A549 (cell line): ENCODE measurements around the gene CACNA1I. TPM values are rescaled to one million over a fixed set of nuclear protein-coding genes. Genes with fewer than 3 reads are reported as not detected.

ENCODE experiments used
- ATAC-seq, 2 experiments: fragments of 200-7000 bp in 1 of 2; fragments of >200 bp in 1 of 2; cut with Nextera tagmentation in 1 of 2; cut with Tn5 transposase in 1 of 2; 3 replicates each; pipeline versions ENCODE4 v1.8.0 to v1.9.1; 2018 to 2020; ENCODE audit warnings: mild to moderate bottlenecking in 1 of 2, moderate library complexity in 1 of 2
- CTCF ChIA-PET: fragments of 300-600 bp; sonication (Branson Sonifier 250); formaldehyde crosslinking; extraction: SDS; loops from one replicate; lab custom pipeline; 2021; ENCODE audit warnings: antibody characterized with exemption, inconsistent platforms; lab: Yijun Ruan, JAX
- POLR2A ChIA-PET: fragments of 350-600 bp; formaldehyde crosslinking; extraction: SDS; loops from one replicate; lab custom pipeline; 2021; ENCODE audit warnings: antibody characterized with exemption, inconsistent platforms; lab: Yijun Ruan, JAX
- DNase-seq, 2 experiments: peaks; one replicate each; pipeline versions ENCODE4 v3.0.0 to v3.0.0-alpha.2; 2011 to 2016; ENCODE audit warnings: low read depth in 1 of 2, low spot score in 1 of 2
- FAIRE-seq: peaks from 2 replicates; lab custom pipeline; 2011; peaks lifted over from hg19 to GRCh38; lab: Jason Lieb, UNC
- H3K27ac ChIP-seq, 2 experiments: fragments of >200 bp; sonication (Bioruptor Twin); formaldehyde crosslinking; 3 replicates each; pipeline ENCODE4 v1.5.1; 2016 to 2017
- H3K4me1 ChIP-seq: fragments of >200 bp; sonication (Bioruptor Twin); formaldehyde crosslinking; 3 replicates; pipeline ENCODE4 v1.6.1; 2016
- H3K4me2 ChIP-seq: fragments of >200 bp; sonication (Bioruptor Twin); formaldehyde crosslinking; 3 replicates; pipeline ENCODE4 v1.6.1; 2016
- H3K4me3 ChIP-seq: fragments of >200 bp; sonication (Bioruptor Twin); formaldehyde crosslinking; 3 replicates; pipeline ENCODE4 v1.5.1; 2016
- H3K9me3 ChIP-seq: fragments of >200 bp; sonication (Bioruptor Twin); formaldehyde crosslinking; 3 replicates; pipeline ENCODE4 v1.6.1; 2016
- CHD4 ChIP-seq: fragments of 200-600 bp; sonication (generic); IDR thresholded peaks from 2 replicates; pipeline ENCODE4 v1.6.1; 2016; ENCODE audit warnings: antibody characterized with exemption, mild to moderate bottlenecking, borderline replicate concordance
- EHF ChIP-seq: fragments of 250-450 bp; sonication (Bioruptor Pico); IDR thresholded peaks from 2 replicates; pipeline ENCODE4 v1.5.0; 2020; ENCODE audit warnings: mild to moderate bottlenecking
- EHMT2 ChIP-seq: fragments of 200-600 bp; sonication (generic); IDR thresholded peaks from 2 replicates; pipeline ENCODE4 v1.6.1; 2016; ENCODE audit warnings: antibody characterized with exemption, low read depth, mild to moderate bottlenecking, moderate library complexity
- ESRRA ChIP-seq: fragments of 150-350 bp; IDR thresholded peaks from 2 replicates; pipeline ENCODE4 v1.6.1; 2014; ENCODE audit warnings: mild to moderate bottlenecking, low read length, borderline replicate concordance
- FOXS1 ChIP-seq: fragments of 250-450 bp; sonication (Bioruptor Pico); IDR thresholded peaks from 2 replicates; pipeline ENCODE4 v1.5.0; 2020; ENCODE audit warnings: mild to moderate bottlenecking, moderate library complexity
- HOXA7 ChIP-seq: fragments of 250-450 bp; sonication (Bioruptor Pico); IDR thresholded peaks from 2 replicates; pipeline ENCODE4 v1.5.0; 2020; ENCODE audit warnings: mild to moderate bottlenecking, moderate library complexity
- HOXB5 ChIP-seq: fragments of 250-450 bp; sonication (Bioruptor Pico); IDR thresholded peaks from 2 replicates; pipeline ENCODE4 v1.5.0; 2020; ENCODE audit warnings: mild to moderate bottlenecking, moderate library complexity
- JUN ChIP-seq, 2 experiments: fragments of >200 bp; sonication (Bioruptor Twin); formaldehyde crosslinking; IDR thresholded peaks; 2 replicates in 1 of 2; 3 replicates in 1 of 2; pipeline ENCODE4 v1.6.1; 2016 to 2017
- KDM5A ChIP-seq: fragments of 200-600 bp; sonication (generic); IDR thresholded peaks from 2 replicates; pipeline ENCODE4 v1.6.1; 2016; ENCODE audit warnings: antibody characterized with exemption, mild to moderate bottlenecking
- MYC ChIP-seq: IDR thresholded peaks from 2 replicates; pipeline ENCODE4 v1.6.1; 2012; ENCODE audit warnings: mild to moderate bottlenecking, inconsistent platforms, low read length, improper control_type of control experiment, borderline replicate concordance
- NFE2L2 ChIP-seq: fragments of 150-350 bp; conservative IDR thresholded peaks from 2 replicates; pipeline ENCODE4 v1.6.1; 2014; ENCODE audit warnings: low read length
- PHF8 ChIP-seq: fragments of 200-600 bp; sonication (generic); IDR thresholded peaks from 2 replicates; pipeline ENCODE4 v1.6.1; 2016; ENCODE audit warnings: low read depth, mild to moderate bottlenecking, antibody characterized with exemption, moderate library complexity, borderline replicate concordance
- POLR2A ChIP-seq: IDR thresholded peaks from 2 replicates; pipeline ENCODE4 v1.6.1; 2012; ENCODE audit warnings: mild to moderate bottlenecking, low read length
- RCOR1 ChIP-seq: fragments of 150-350 bp; IDR thresholded peaks from 2 replicates; pipeline ENCODE4 v1.6.1; 2014; ENCODE audit warnings: antibody characterized with exemption, low read length, low read depth
- RFX5 ChIP-seq: fragments of 450-650 bp; IDR thresholded peaks from 2 replicates; pipeline ENCODE4 v1.7.1; 2014; ENCODE audit warnings: antibody characterized with exemption, mild to moderate bottlenecking, moderate library complexity
- ZC3H11A ChIP-seq: fragments of 450-650 bp; IDR thresholded peaks from 2 replicates; pipeline ENCODE4 v1.6.1; 2014; ENCODE audit warnings: antibody characterized with exemption, mild to moderate bottlenecking
- ZFP36 ChIP-seq: fragments of 450-650 bp; IDR thresholded peaks from 2 replicates; pipeline ENCODE4 v1.6.1; 2014; ENCODE audit warnings: borderline replicate concordance; ENCODE audit not compliant: partially characterized antibody
- WGBS: methylation state at CpG from one replicate; pipeline ENCODE4 v1.1.6; 2017; ENCODE audit errors: missing lambda C conversion rate; 5-methylcytosine and 5-hydroxymethylcytosine counted together
- polyA plus RNA-seq, 4 experiments: library from polyadenylated mRNA; depleted of rRNA in 3 of 4; stranded (reverse); fragments of >200 nt; fragmentation: RNase III in 1 of 4; extraction: RNeasy Plus Mini Kit Qiagen cat#74134 plus additional on column Dnase treatment in 1 of 4; gene quantifications; 2 replicates in 3 of 4; 3 replicates in 1 of 4; pipeline ENCODE4 v1.2.3, GENCODE V29; 2011 to 2017
- TF ChIP-seq, protein P1 (sequence below): IDR thresholded peaks from 2 replicates; pipeline ENCODE4 v1.6.1; 2012; ENCODE audit warnings: low read depth, borderline replicate concordance
- TF ChIP-seq, protein P2 (sequence below): fragments of 150-350 bp; IDR thresholded peaks from 2 replicates; pipeline ENCODE4 v1.6.1; 2014; ENCODE audit warnings: low read depth, mild to moderate bottlenecking, low read length
- TF ChIP-seq, protein P3 (sequence below): fragments of >200 bp; sonication (Bioruptor Twin); formaldehyde crosslinking; IDR thresholded peaks from 3 replicates; pipeline ENCODE4 v1.5.1; 2016
- TF ChIP-seq, protein P4 (sequence below): fragments of >200 bp; sonication (Bioruptor Twin); formaldehyde crosslinking; IDR thresholded peaks from 2 replicates; pipeline ENCODE4 v1.6.1; 2016

Gene CACNA1I
- polyA plus RNA-seq, 2 of the 4 experiments (the other 2 are of a cell fraction): 0.03 to 0.13 TPM

DNA sequence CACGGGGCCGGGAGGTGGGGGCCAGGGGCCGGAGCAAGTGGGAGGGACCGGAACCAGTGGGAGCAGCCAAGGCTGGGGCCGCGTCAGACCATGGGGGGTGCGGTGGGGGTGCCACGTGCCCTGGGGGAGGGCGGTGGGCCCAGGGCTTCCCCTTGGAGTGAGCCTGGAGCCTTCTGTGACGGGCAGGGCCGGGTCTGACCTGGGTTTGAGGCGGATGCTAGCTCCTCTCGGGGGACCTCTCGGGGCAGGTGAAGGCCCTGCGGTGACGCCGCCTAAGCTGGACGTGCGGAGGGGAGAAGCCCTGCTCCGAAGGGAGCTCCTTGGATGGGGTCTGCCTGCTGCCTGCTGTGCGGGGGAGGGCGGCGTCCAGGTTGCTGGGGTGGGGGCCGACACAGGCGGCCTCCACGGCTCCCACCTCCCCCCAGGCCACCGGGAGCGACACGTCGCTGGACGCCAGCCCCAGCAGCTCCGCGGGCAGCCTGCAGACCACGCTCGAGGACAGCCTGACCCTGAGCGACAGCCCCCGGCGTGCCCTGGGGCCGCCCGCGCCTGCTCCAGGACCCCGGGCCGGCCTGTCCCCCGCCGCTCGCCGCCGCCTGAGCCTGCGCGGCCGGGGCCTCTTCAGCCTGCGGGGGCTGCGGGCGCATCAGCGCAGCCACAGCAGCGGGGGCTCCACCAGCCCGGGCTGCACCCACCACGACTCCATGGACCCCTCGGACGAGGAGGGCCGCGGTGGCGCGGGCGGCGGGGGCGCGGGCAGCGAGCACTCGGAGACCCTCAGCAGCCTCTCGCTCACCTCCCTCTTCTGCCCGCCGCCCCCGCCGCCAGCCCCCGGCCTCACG, 115.0 kb downstream of the CACNA1I start:
- ATAC-seq (no peak), FAIRE-seq (no peak), DNase-seq (no peak)
- no peak overlapping the region for H3K4me2 ChIP-seq
- H3K9me3 ChIP-seq: no peaks in the 10 kb centered on the region
- 84% methylated on average over 5 of the region's 77 CpGs for WGBS
- ChIA-PET POLR2A (no interaction called here), CTCF (no interaction called here)
- no peak overlapping the region for H3K4me3 ChIP-seq
- H3K4me1 ChIP-seq: no peaks in the 10 kb centered on the region
- H3K27ac ChIP-seq: no peak overlapping the region
- TF ChIP-seq POLR2A (no peak), CHD4 (no peak)

DNA sequence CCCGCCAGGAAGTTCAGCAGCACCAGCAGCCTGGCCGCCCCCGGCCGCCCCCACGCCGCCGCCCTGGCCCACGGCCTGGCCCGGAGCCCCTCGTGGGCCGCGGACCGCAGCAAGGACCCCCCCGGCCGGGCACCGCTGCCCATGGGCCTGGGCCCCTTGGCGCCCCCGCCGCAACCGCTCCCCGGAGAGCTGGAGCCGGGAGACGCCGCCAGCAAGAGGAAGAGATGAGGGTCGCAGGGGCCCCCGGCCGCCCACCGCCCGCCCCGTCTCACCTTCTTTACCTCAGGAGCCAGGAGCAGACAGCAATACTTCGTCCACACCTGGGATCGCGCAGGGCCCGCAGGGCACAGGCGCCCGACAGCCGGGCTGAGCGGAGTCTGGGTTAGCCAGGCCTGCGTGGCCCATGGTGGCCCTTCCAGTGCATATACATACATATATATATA, 115.6 kb downstream of the CACNA1I start:
- H3K4me1 ChIP-seq: no peaks in the 10 kb centered on the region
- H3K9me3 ChIP-seq: no peaks in the 10 kb centered on the region
- H3K27ac ChIP-seq: no peak overlapping the region
- TF ChIP-seq KDM5A (no peak), FOXS1 (no peak), ZC3H11A (no peak), EHMT2 (no peak), ZFP36 (no peak), JUN (IDR thresholded peaks at IDR 0.05) (no peak), EHF (no peak), MYC (no peak), NFE2L2 (no peak), HOXB5 (no peak), PHF8 (no peak), HOXA7 (CRISPR knock-in tag) (no peak), RCOR1 (no peak), ESRRA (no peak), RFX5 (no peak)
- TF ChIP-seq, protein P1, sequence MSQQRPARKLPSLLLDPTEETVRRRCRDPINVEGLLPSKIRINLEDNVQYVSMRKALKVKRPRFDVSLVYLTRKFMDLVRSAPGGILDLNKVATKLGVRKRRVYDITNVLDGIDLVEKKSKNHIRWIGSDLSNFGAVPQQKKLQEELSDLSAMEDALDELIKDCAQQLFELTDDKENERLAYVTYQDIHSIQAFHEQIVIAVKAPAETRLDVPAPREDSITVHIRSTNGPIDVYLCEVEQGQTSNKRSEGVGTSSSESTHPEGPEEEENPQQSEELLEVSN: no peak
- TF ChIP-seq, protein P2, sequence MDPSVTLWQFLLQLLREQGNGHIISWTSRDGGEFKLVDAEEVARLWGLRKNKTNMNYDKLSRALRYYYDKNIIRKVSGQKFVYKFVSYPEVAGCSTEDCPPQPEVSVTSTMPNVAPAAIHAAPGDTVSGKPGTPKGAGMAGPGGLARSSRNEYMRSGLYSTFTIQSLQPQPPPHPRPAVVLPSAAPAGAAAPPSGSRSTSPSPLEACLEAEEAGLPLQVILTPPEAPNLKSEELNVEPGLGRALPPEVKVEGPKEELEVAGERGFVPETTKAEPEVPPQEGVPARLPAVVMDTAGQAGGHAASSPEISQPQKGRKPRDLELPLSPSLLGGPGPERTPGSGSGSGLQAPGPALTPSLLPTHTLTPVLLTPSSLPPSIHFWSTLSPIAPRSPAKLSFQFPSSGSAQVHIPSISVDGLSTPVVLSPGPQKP: no peak
- TF ChIP-seq, protein P3, sequence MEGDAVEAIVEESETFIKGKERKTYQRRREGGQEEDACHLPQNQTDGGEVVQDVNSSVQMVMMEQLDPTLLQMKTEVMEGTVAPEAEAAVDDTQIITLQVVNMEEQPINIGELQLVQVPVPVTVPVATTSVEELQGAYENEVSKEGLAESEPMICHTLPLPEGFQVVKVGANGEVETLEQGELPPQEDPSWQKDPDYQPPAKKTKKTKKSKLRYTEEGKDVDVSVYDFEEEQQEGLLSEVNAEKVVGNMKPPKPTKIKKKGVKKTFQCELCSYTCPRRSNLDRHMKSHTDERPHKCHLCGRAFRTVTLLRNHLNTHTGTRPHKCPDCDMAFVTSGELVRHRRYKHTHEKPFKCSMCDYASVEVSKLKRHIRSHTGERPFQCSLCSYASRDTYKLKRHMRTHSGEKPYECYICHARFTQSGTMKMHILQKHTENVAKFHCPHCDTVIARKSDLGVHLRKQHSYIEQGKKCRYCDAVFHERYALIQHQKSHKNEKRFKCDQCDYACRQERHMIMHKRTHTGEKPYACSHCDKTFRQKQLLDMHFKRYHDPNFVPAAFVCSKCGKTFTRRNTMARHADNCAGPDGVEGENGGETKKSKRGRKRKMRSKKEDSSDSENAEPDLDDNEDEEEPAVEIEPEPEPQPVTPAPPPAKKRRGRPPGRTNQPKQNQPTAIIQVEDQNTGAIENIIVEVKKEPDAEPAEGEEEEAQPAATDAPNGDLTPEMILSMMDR: no peak
- TF ChIP-seq, protein P4, sequence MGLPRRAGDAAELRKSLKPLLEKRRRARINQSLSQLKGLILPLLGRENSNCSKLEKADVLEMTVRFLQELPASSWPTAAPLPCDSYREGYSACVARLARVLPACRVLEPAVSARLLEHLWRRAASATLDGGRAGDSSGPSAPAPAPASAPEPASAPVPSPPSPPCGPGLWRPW: no peak
- ChIA-PET CTCF (no interaction called here), POLR2A (no interaction called here)
- no peak for FAIRE-seq
- H3K4me3 ChIP-seq: no peak overlapping the region
- H3K4me2 ChIP-seq: no peak overlapping the region
- ATAC-seq: no peak
- WGBS: no CpG with 5 or more reads among the region's 39 CpGs
- no peak for DNase-seq
